Measurements from ENCODE around the gene PBRM1. TPM values are rescaled to one million over a fixed set of nuclear protein-coding genes. Genes with fewer than 3 reads are reported as not detected.

The PBRM1 gene
- total RNA-seq, 4 donors from 2014 or later = 71.0 to 93.6 (median 85.5) TPM

DNA sequence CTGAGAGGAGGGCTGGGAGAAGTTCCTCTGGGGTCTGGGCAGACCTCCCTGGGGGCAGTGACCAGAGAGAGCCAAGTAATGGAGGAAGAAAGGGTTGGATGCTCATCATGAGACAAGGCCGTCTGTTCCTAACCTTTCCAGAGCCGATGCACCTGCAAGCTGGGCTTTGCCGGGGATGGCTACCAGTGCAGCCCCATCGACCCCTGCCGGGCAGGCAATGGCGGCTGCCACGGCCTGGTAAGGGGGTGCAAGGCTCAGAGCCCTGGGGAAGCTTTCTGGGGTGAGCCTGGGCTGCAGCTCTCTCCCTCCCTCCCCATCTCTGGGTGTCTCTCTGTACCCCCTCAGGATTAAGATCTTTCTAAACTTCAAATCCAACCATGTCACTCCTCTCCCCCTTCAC, 174.2 kb downstream of the PBRM1 start:
- DNase-seq (ENCODE audit: low spot score in 2 of 2) = no peak
- 68% methylated on average over 6 of the region's 7 CpGs for WGBS
- H3K27me3 ChIP-seq = no peaks in the 10 kb centered on the region
- H3K4me3 ChIP-seq = no peak overlapping the region
- TF ChIP-seq EP300 (IDR thresholded peaks at IDR 0.05) = no peak
- TF ChIP-seq, protein P1, sequence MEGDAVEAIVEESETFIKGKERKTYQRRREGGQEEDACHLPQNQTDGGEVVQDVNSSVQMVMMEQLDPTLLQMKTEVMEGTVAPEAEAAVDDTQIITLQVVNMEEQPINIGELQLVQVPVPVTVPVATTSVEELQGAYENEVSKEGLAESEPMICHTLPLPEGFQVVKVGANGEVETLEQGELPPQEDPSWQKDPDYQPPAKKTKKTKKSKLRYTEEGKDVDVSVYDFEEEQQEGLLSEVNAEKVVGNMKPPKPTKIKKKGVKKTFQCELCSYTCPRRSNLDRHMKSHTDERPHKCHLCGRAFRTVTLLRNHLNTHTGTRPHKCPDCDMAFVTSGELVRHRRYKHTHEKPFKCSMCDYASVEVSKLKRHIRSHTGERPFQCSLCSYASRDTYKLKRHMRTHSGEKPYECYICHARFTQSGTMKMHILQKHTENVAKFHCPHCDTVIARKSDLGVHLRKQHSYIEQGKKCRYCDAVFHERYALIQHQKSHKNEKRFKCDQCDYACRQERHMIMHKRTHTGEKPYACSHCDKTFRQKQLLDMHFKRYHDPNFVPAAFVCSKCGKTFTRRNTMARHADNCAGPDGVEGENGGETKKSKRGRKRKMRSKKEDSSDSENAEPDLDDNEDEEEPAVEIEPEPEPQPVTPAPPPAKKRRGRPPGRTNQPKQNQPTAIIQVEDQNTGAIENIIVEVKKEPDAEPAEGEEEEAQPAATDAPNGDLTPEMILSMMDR (IDR thresholded peaks at IDR 0.05) = no peak
- no peak for TF ChIP-seq POLR2AphosphoS5 (IDR thresholded peaks at IDR 0.05)
- no peak for TF ChIP-seq POLR2A (IDR thresholded peaks at IDR 0.05)
- H3K9me3 ChIP-seq = no peaks in the 10 kb centered on the region
- no peaks in the 10 kb centered on the region for H3K36me3 ChIP-seq
- no peaks in the 10 kb centered on the region for H3K4me1 ChIP-seq
- no peak overlapping the region for H3K27ac ChIP-seq

DNA sequence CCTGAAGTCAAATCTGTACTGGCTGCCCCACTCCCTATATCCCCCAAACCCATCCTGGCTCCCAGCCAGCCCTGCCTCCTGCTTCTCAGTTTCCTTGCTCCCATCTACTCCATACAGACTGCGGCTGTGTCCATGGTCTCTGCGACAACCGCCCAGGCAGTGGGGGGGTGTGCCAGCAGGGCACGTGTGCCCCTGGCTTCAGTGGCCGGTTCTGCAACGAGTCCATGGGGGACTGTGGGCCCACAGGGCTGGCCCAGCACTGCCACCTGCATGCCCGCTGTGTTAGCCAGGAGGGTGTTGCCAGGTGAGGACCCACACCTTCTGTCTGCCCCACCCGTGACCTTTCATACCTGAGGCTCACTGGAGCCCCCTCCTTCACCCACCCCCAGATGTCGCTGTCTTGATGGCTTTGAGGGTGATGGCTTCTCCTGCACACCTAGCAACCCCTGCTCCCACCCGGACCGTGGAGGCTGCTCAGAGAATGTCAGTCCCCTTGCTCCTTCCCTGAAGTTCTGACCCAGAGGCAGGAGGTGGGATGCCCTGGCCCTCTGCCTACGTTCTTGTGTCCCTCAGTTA, 175.9 kb downstream of the PBRM1 start:
- no peaks in the 10 kb centered on the region for H3K4me1 ChIP-seq
- no peak overlapping the region for H3K4me3 ChIP-seq
- H3K9me3 ChIP-seq = no peaks in the 10 kb centered on the region
- no peak overlapping the region for H3K27ac ChIP-seq
- no peaks in the 10 kb centered on the region for H3K36me3 ChIP-seq
- DNase-seq (ENCODE audit: low spot score in 2 of 2) = no peak
- H3K27me3 ChIP-seq = no peaks in the 10 kb centered on the region
- TF ChIP-seq POLR2A (IDR thresholded peaks at IDR 0.05) (no peak), EP300 (IDR thresholded peaks at IDR 0.05) (no peak), POLR2AphosphoS5 (IDR thresholded peaks at IDR 0.05) (no peak)
- TF ChIP-seq, protein P1 (IDR thresholded peaks at IDR 0.05) = no peak
- 65% methylated on average over 12 of the region's 12 CpGs for WGBS

DNA sequence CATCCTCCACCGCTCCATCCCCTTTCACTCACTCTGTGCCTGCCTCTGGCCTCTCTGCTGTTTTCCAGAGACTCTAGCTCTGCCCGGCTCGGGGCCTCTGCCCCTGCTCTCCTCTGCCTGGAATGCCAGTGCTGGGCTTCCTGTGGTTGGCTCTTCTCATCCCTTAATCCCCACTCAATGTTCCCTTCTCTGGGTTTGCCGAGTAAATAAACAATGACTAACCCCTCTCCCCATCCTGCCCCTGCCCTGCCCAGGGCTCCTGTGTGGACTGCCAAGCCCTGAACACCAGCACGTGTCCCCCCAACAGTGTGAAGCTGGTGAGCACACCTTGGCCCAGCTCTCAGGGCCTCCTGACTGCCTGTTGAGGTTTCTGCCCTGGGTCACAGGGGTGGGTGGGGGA, 178.4 kb downstream of the PBRM1 start:
- Histone ChIP-seq H3K4me3 (no peak overlapping the region), H3K36me3 (no peaks in the 10 kb centered on the region), H3K27me3 (no peaks in the 10 kb centered on the region), H3K4me1 (no peaks in the 10 kb centered on the region), H3K27ac (no peak overlapping the region), H3K9me3 (no peaks in the 10 kb centered on the region)
- TF ChIP-seq EP300 (IDR thresholded peaks at IDR 0.05) = no peak
- no peak for TF ChIP-seq POLR2AphosphoS5 (IDR thresholded peaks at IDR 0.05)
- TF ChIP-seq, protein P1 (IDR thresholded peaks at IDR 0.05) = no peak
- no peak for TF ChIP-seq POLR2A (IDR thresholded peaks at IDR 0.05)
- WGBS = 82% methylated on average over 5 of the region's 5 CpGs
- DNase-seq (ENCODE audit: low spot score in 2 of 2) = no peak

DNA sequence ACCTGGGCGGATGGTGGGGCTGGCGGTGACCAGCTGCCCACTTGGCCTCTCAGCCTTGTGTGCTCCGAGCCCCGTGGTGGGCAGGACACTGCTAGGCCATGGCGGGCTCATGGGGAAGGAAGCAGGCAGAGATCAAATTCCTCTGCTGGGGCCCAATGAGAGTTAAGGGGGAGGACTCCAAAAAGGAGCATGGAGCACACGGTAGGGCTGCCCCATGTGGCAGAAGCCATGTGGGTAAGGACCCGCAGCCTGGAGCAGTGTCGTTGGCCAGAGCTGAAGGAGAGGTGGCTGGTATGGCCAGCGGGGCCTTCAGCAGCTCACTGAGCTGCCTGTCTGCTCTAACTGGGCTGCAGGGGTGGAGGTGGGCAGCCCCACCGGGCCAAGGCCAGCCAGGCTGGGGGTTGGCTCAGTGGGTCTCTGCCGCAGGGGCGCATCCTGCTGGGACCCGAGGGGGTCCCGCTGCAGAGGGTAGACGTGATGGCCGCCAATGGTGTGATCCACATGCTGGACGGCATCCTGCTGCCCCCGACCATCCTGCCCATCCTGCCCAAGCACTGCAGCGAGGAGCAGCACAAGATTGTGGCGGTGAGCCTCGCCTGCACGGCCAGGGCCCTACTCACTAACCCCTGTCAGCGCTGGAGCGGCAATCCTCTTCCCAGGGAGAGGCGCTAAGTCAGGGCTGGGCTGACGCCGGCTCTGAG, 179.3 kb downstream of the PBRM1 start:
- Histone ChIP-seq H3K9me3 (no peaks in the 10 kb centered on the region), H3K27ac (no peak overlapping the region), H3K27me3 (no peaks in the 10 kb centered on the region), H3K4me3 (no peak overlapping the region), H3K4me1 (no peaks in the 10 kb centered on the region), H3K36me3 (no peaks in the 10 kb centered on the region)
- TF ChIP-seq, protein P1 (IDR thresholded peaks at IDR 0.05) = no peak
- TF ChIP-seq POLR2A (IDR thresholded peaks at IDR 0.05) (no peak), POLR2AphosphoS5 (IDR thresholded peaks at IDR 0.05) (no peak)
- DNase-seq (ENCODE audit: low spot score in 2 of 2) = no peak
- WGBS = 87% methylated on average over 14 of the region's 27 CpGs

DNA sequence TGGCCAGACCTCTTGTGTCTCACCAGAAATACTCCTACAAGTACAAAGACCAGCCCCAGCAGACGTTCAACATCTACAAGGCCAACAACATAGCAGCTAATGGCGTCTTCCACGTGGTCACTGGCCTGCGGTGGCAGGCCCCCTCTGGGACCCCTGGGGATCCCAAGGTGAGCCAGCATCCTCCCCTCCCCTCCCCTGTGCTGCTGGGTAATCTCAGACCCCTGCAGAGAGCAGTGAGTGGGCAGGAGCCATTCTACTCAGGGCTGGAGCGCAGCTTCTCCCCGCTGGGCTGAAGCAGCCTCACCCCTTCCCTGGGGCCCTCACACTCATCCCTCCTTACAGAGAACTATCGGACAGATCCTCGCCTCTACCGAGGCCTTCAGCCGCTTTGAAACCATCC, 180.7 kb downstream of the PBRM1 start:
- H3K9me3 ChIP-seq = no peaks in the 10 kb centered on the region
- H3K4me3 ChIP-seq = no peak overlapping the region
- H3K36me3 ChIP-seq = no peaks in the 10 kb centered on the region
- WGBS = 92% methylated on average over 9 of the region's 10 CpGs
- no peaks in the 10 kb centered on the region for H3K4me1 ChIP-seq
- DNase-seq (ENCODE audit: low spot score in 2 of 2) = no peak
- H3K27me3 ChIP-seq = no peaks in the 10 kb centered on the region
- H3K27ac ChIP-seq = no peak overlapping the region
- no peak for TF ChIP-seq EP300 (IDR thresholded peaks at IDR 0.05)
- no peak for TF ChIP-seq POLR2AphosphoS5 (IDR thresholded peaks at IDR 0.05)
- no peak for TF ChIP-seq POLR2A (IDR thresholded peaks at IDR 0.05)
- TF ChIP-seq, protein P1 (IDR thresholded peaks at IDR 0.05) = no peak

Data from suprapubic skin (tissue), 4 donors.